Activated CD8-positive, alpha-beta memory T cell treated with anti-CD3 and anti-CD28 coated beads, Interleukin-2, amount 50 U/mL, for 48 hours (primary cell): ENCODE results near the gene SPINK8.

Source experiments
- DNase-seq: peaks from one replicate; pipeline ENCODE4 v3.0.0-alpha.2; 2020

SPINK8 gene

GRCh38 chr3:48320996-48321395 lies 12.5 kb downstream of the SPINK8 start:
- DNase-seq: no peak

GRCh38 chr3:48318713-48319468 lies 14.6 kb downstream of the SPINK8 start:
- no peak for DNase-seq

- DNase-seq: no peak
These were observed 18.9 kb downstream of the SPINK8 start for GRCh38 chr3:48314542-48314941.

- no peak for DNase-seq
These were observed 26.5 kb downstream of the SPINK8 start for GRCh38 chr3:48306860-48307530.

GRCh38 chr3:48306290-48306689 lies 27.2 kb downstream of the SPINK8 start:
- no peak for DNase-seq

GRCh38 chr3:48305396-48305795 lies 28.1 kb downstream of the SPINK8 start:
- DNase-seq: no peak

GRCh38 chr3:48303021-48303420 lies 30.4 kb downstream of the SPINK8 start:
- no peak for DNase-seq

GRCh38 chr3:48301800-48302166 lies 31.7 kb downstream of the SPINK8 start:
- peak; percentile 57 for DNase-seq

GRCh38 chr3:48301020-48301799 lies 32.3 kb downstream of the SPINK8 start, which contains the start of gene NME6:
TSS of gene NME6 (minus strand) at chr3:48301367.
- DNase-seq: peak; percentile 98

- DNase-seq: peak; percentile 70
These were observed 33.4 kb downstream of the SPINK8 start for GRCh38 chr3:48299746-48300712.

- no peak for DNase-seq
These were observed 36.2 kb downstream of the SPINK8 start for GRCh38 chr3:48297111-48297810.

- DNase-seq: no peak
These were observed 36.8 kb downstream of the SPINK8 start for GRCh38 chr3:48296699-48297098.

- no peak for DNase-seq
These were observed 38.7 kb downstream of the SPINK8 start for GRCh38 chr3:48294611-48295263.

GRCh38 chr3:48289659-48290058 lies 43.8 kb downstream of the SPINK8 start:
- DNase-seq: no peak

- no peak for DNase-seq
These were observed 46.4 kb downstream of the SPINK8 start for GRCh38 chr3:48287034-48287433.

GRCh38 chr3:48286308-48286707 lies 47.2 kb downstream of the SPINK8 start:
- DNase-seq: no peak

- no peak for DNase-seq
These were observed 47.8 kb downstream of the SPINK8 start for GRCh38 chr3:48285675-48286074.

- DNase-seq: no peak
These were observed 48.3 kb downstream of the SPINK8 start for GRCh38 chr3:48285132-48285531.

GRCh38 chr3:48280881-48281280 lies 52.6 kb downstream of the SPINK8 start:
- DNase-seq: no peak

GRCh38 chr3:48278884-48279559 lies 54.4 kb downstream of the SPINK8 start:
- DNase-seq: no peak
